Ishikawa (cell line): ENCODE data around the gene NT5DC4.

Source experiments
- CREB1 ChIP-seq: IDR thresholded peaks from 2 replicates; pipeline ENCODE4 v1.6.1; 2012; ENCODE audit warnings: low read depth
- NFIC ChIP-seq: IDR thresholded peaks from 2 replicates; pipeline ENCODE4 v1.6.1; 2012
- YY1 ChIP-seq: IDR thresholded peaks from 2 replicates; pipeline ENCODE4 v1.6.1; 2012; ENCODE audit warnings: low read depth
- TF ChIP-seq, protein P1 (sequence below): IDR thresholded peaks from 2 replicates; pipeline ENCODE4 v1.6.1; 2012
- TF ChIP-seq, protein P2 (sequence below): IDR thresholded peaks from 2 replicates; pipeline ENCODE4 v1.6.1; 2012
- TF ChIP-seq, protein P3 (sequence below): IDR thresholded peaks from 2 replicates; pipeline ENCODE4 v1.6.1; 2012; ENCODE audit warnings: low read depth, mild to moderate bottlenecking

DNA sequence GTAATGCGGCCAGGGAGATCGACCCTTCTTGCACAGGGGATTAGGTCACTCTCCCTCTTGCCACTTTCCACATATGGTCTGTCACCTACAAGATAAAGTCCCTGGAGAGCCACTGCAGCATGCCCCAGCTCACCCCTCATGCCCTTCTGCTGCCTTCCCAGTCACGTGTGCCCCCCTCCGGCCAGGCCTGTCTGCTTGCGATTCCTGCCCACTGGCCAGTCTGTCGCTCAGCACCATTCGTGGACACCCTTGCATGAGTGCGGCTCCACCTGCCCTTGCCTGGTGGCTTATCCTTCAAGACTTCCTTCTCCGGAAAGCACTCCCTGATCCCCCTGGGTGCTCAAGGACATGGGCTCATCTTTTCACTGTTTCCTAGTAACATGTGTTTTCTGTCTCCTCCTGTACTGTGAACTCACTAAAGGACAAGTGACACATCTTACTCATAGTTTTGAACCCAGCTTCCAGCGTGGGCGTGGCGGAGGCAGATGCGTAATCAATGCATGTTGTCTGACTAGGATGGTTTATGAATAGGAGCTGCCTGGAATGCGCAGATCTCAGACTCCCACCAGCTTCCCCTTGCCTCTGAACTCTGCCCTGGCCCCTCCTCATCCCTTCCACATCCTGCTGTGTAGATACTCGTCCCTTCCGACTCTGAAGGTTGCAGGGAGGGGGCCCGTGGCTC lies 7.8 kb upstream of the NT5DC4 start:
- no peak for TF ChIP-seq NFIC
- TF ChIP-seq, protein P1, sequence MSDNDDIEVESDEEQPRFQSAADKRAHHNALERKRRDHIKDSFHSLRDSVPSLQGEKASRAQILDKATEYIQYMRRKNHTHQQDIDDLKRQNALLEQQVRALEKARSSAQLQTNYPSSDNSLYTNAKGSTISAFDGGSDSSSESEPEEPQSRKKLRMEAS = no peak
- no peak for TF ChIP-seq YY1
- TF ChIP-seq, protein P2, sequence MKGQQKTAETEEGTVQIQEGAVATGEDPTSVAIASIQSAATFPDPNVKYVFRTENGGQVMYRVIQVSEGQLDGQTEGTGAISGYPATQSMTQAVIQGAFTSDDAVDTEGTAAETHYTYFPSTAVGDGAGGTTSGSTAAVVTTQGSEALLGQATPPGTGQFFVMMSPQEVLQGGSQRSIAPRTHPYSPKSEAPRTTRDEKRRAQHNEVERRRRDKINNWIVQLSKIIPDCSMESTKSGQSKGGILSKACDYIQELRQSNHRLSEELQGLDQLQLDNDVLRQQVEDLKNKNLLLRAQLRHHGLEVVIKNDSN = no peak
- no peak for TF ChIP-seq CREB1
- TF ChIP-seq, protein P3, sequence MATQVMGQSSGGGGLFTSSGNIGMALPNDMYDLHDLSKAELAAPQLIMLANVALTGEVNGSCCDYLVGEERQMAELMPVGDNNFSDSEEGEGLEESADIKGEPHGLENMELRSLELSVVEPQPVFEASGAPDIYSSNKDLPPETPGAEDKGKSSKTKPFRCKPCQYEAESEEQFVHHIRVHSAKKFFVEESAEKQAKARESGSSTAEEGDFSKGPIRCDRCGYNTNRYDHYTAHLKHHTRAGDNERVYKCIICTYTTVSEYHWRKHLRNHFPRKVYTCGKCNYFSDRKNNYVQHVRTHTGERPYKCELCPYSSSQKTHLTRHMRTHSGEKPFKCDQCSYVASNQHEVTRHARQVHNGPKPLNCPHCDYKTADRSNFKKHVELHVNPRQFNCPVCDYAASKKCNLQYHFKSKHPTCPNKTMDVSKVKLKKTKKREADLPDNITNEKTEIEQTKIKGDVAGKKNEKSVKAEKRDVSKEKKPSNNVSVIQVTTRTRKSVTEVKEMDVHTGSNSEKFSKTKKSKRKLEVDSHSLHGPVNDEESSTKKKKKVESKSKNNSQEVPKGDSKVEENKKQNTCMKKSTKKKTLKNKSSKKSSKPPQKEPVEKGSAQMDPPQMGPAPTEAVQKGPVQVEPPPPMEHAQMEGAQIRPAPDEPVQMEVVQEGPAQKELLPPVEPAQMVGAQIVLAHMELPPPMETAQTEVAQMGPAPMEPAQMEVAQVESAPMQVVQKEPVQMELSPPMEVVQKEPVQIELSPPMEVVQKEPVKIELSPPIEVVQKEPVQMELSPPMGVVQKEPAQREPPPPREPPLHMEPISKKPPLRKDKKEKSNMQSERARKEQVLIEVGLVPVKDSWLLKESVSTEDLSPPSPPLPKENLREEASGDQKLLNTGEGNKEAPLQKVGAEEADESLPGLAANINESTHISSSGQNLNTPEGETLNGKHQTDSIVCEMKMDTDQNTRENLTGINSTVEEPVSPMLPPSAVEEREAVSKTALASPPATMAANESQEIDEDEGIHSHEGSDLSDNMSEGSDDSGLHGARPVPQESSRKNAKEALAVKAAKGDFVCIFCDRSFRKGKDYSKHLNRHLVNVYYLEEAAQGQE = no peak
